Esophagus muscularis mucosa (tissue), 4 donors: ENCODE data around the gene AHI1. TPM values are rescaled to one million over a fixed set of nuclear protein-coding genes. Genes with fewer than 3 reads are reported as not detected.
"Not testable (repeated sequence)": the region's sequence is repeated elsewhere in the genome, so short reads cannot be mapped to it uniquely, and the experiment has no call there.

Source experiments
- DNase-seq: peaks from one replicate; pipeline ENCODE4 v3.0.0-alpha.2; 2017; ENCODE audit errors: extremely low spot score
- H3K27ac ChIP-seq, 4 donors: fragments of 200-600 bp; sonication (generic); replicated peaks in 1 of 4; 1 replicate in 3 of 4; 2 replicates in 1 of 4; pipeline ENCODE4 v1.5.1; 2016 to 2019; ENCODE audit warnings: mild to moderate bottlenecking in 1 of 4
- H3K27me3 ChIP-seq, 4 donors: fragments of 200-600 bp; sonication (generic); one replicate each; pipeline versions ENCODE4 v1.5.1 to v1.6.0; 2016 to 2019
- H3K36me3 ChIP-seq, 4 donors: fragments of 200-600 bp; sonication (generic); one replicate each; pipeline ENCODE4 v1.5.1; 2016 to 2019
- H3K4me1 ChIP-seq, 4 donors: fragments of 200-600 bp; sonication (generic); one replicate each; pipeline ENCODE4 v1.5.1; 2016 to 2019
- H3K4me3 ChIP-seq, 4 donors: fragments of 200-600 bp; sonication (generic); 1 replicate in 2 of 4; 2 replicates in 2 of 4; pipeline ENCODE4 v1.5.1; 2016 to 2019; ENCODE audit warnings: mild to moderate bottlenecking in 4 of 4, moderate library complexity in 1 of 4
- H3K9me3 ChIP-seq, 4 donors: fragments of 200-600 bp; sonication (generic); 1 replicate in 3 of 4; 2 replicates in 1 of 4; pipeline ENCODE4 v1.5.1; 2016 to 2019
- EP300 ChIP-seq: sonication (generic); formaldehyde crosslinking; IDR thresholded peaks from one replicate; pipeline ENCODE4 v1.6.1; 2017; ENCODE audit warnings: antibody characterized with exemption
- POLR2A ChIP-seq: fragments of 450-650 bp; IDR thresholded peaks from one replicate; pipeline ENCODE4 v1.6.1; 2017; ENCODE audit warnings: antibody characterized with exemption, moderate library complexity, mild to moderate bottlenecking, low read depth
- POLR2AphosphoS5 ChIP-seq, 2 donors: sonication (generic); formaldehyde crosslinking; IDR thresholded peaks; one replicate each; pipeline ENCODE4 v1.6.1; 2017; ENCODE audit warnings: antibody characterized with exemption in 2 of 2
- WGBS: methylation state at CpG from one replicate; pipeline ENCODE4 v1.1.5; 2018; 5-methylcytosine and 5-hydroxymethylcytosine counted together
- intact Hi-C: fragments of 100-400 bp; cut with DNase I; formaldehyde crosslinking; loops from one replicate; pipeline ENCODE4 v1.15.1; 2023
- total RNA-seq, 4 donors: library from RNA; depleted of rRNA; stranded (reverse); fragments of >200 nt; gene quantifications; one replicate each; pipeline versions ENCODE4 v1.1.0 to v1.2.1, GENCODE V29; 2016
- TF ChIP-seq, protein P1 (sequence below), 3 experiments: fragments of 200-600 bp in 2 of 3; fragments of 450-650 bp in 1 of 3; sonication (generic) in 2 of 3; IDR thresholded peaks; one replicate each; pipeline ENCODE4 v1.5.1; 2017 to 2019; ENCODE audit warnings: antibody characterized with exemption in 3 of 3, mild to moderate bottlenecking in 2 of 3, moderate library complexity in 1 of 3

AHI1 gene
- total RNA-seq, 4 donors from 2014 or later, result 11.4 to 28.7 (median 16.2) TPM

DNA sequence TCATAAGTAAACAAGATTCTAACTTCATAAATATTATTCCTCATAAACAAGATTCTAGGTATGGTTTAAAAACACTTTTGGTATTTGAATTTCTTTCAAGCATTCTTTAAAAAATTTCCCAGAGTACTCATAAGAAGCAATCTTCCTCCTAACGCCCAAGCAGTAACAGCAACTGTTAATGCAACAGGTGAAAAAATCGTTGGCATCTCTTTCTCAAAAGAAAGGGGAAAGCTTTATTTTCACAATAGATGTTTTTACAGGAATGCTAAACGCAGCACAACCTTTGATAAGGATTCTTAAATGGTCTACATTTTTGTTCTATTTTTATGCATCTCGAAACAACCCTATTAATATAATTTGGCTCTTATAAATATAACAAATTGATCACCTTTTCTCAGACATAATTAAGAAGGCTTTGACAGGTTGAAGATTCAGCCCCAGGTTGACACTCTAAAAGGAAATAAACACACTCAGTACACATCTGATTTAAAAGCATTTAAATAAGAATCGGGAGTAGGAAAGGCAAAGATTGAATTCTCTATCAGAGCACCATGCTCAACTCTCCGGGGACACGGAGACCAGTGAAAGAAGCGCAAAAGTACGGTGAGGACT, 634 bp downstream of the AHI1 start:
- Histone ChIP-seq H3K9me3 (no peaks in the 10 kb centered on the region), H3K4me1 (peaks cover 7 to 24% (median 20%) of the 10 kb centered on the region in 4 donors), H3K27ac (peak overlapping the region; percentile 96 to 99 (median 97)), H3K27me3 (no peaks in the 10 kb centered on the region), H3K4me3 (peak overlapping the region; percentile 79 to 95 (median 90)), H3K36me3 (peaks cover 0 to 3% (median 0%) of the 10 kb centered on the region in 4 donors)
- 1% methylated on average over 9 of the region's 9 CpGs for WGBS
- intact Hi-C loops, result no loop called here
- TF ChIP-seq, protein P1, sequence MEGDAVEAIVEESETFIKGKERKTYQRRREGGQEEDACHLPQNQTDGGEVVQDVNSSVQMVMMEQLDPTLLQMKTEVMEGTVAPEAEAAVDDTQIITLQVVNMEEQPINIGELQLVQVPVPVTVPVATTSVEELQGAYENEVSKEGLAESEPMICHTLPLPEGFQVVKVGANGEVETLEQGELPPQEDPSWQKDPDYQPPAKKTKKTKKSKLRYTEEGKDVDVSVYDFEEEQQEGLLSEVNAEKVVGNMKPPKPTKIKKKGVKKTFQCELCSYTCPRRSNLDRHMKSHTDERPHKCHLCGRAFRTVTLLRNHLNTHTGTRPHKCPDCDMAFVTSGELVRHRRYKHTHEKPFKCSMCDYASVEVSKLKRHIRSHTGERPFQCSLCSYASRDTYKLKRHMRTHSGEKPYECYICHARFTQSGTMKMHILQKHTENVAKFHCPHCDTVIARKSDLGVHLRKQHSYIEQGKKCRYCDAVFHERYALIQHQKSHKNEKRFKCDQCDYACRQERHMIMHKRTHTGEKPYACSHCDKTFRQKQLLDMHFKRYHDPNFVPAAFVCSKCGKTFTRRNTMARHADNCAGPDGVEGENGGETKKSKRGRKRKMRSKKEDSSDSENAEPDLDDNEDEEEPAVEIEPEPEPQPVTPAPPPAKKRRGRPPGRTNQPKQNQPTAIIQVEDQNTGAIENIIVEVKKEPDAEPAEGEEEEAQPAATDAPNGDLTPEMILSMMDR (IDR thresholded peaks at IDR 0.05), result no peak
- TF ChIP-seq POLR2A, result no peak
- TF ChIP-seq EP300, result no peak
- no peak for TF ChIP-seq POLR2AphosphoS5 (IDR thresholded peaks at IDR 0.05)
- DNase-seq, result no peak

GRCh38 chr6:135493218-135493961, 4.2 kb downstream of the AHI1 start:
- H3K36me3 ChIP-seq, result peaks cover 9 to 34% (median 28%) of the 10 kb centered on the region in 4 donors
- WGBS, result 95% methylated on average over 10 of the region's 10 CpGs
- TF ChIP-seq EP300, result no peak
- intact Hi-C loops, result no loop called here
- no peaks in the 10 kb centered on the region for H3K9me3 ChIP-seq
- no peak for DNase-seq
- H3K27me3 ChIP-seq, result no peaks in the 10 kb centered on the region
- no peak overlapping the region for H3K4me3 ChIP-seq
- peaks cover 0 to 16% (median 13%) of the 10 kb centered on the region in 4 donors for H3K4me1 ChIP-seq
- H3K27ac ChIP-seq, result no peak overlapping the region

DNA sequence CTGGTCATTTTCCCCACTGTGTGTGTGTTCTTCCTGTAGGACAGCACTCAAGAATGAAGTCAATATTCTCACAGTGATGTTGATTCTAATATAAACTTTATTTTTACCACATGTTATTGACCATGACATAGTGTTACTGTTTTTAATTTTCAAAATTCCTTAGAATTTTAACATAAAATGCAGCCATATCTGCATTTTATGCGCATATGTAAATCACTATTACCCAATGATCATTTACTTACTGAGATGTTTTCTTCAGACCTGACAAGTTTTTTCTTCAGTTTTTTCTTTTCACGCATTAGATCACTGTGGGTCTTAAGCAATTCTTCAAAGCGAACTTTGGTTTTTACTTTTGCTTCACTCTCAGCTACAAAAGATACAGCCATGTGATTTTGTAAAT, 7.2 kb downstream of the AHI1 start:
- peaks cover 0 to under 1% (median under 1%) of the 10 kb centered on the region in 4 donors for H3K4me1 ChIP-seq
- no peak overlapping the region for H3K4me3 ChIP-seq
- no peaks in the 10 kb centered on the region for H3K27me3 ChIP-seq
- intact Hi-C loops, result no loop called here
- 94% methylated on average over 3 of the region's 3 CpGs for WGBS
- no peak overlapping the region for H3K27ac ChIP-seq
- no peaks in the 10 kb centered on the region for H3K9me3 ChIP-seq
- H3K36me3 ChIP-seq, result peaks cover 9 to 56% (median 35%) of the 10 kb centered on the region in 4 donors
- TF ChIP-seq POLR2A, result no peak
- TF ChIP-seq, protein P1 (IDR thresholded peaks at IDR 0.05), result no peak
- TF ChIP-seq EP300, result no peak
- no peak for TF ChIP-seq POLR2AphosphoS5 (IDR thresholded peaks at IDR 0.05)
- no peak for DNase-seq

DNA sequence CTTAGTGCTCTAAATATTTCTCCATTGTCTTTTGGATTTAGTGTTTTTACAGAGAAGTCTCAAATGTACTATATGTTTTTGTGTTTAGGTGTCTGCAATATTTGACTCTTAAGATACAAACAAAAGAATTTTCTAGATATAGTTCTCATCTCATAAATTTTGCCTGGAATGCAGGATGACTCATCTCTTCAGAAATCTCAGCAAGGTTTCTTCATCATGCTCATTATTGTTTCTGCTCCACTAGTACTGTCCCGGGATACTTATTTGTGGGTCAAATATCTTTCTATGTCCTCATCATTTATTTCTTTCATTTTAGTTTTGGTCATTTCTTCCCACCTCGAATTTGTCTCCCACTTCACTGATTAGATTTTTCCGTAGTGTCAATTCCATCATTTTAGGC, 9.5 kb downstream of the AHI1 start:
- TF ChIP-seq POLR2AphosphoS5 (IDR thresholded peaks at IDR 0.05), result no peak
- no peak for TF ChIP-seq EP300
- no peak for TF ChIP-seq POLR2A
- TF ChIP-seq, protein P1 (IDR thresholded peaks at IDR 0.05), result no peak
- 83% methylated on average over 3 of the region's 3 CpGs for WGBS
- intact Hi-C loops, result no loop called here
- H3K4me1 ChIP-seq, result no peaks in the 10 kb centered on the region
- H3K4me3 ChIP-seq, result no peak overlapping the region
- H3K27ac ChIP-seq, result no peak overlapping the region
- H3K9me3 ChIP-seq, result peaks cover 0 to 6% (median under 1%) of the 10 kb centered on the region in 4 donors
- H3K27me3 ChIP-seq, result no peaks in the 10 kb centered on the region
- peaks cover 9 to 71% (median 52%) of the 10 kb centered on the region in 4 donors for H3K36me3 ChIP-seq
- no peak for DNase-seq

DNA sequence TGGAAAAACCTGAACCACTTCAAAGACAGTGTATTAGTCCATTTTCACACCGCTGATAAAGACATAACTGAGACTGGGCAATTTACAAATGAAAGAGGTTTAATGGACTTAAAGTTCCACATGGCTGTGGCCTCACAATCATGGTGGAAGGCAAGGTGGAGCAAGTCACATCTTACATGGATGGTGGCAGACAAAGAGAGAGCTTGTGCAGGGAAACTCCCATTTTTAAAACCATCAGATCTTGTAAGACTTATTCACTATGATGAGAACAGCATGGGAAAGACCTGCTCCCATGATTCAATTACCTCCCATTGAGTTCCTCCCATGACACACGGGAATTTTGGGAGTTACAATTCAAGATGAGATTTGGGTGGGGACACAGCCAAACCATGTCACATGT, 13.6 kb downstream of the AHI1 start:
- DNase-seq, H3K4me3 ChIP-seq, H3K27ac ChIP-seq, H3K4me1 ChIP-seq, intact Hi-C loops, H3K27me3 ChIP-seq: not testable (repeated sequence)
- 100% methylated on average over 2 of the region's 2 CpGs for WGBS
- Histone ChIP-seq H3K9me3 (peaks cover 0 to 25% (median 17%) of the 10 kb centered on the region in 4 donors), H3K36me3 (peaks cover 10 to 71% (median 53%) of the 10 kb centered on the region in 4 donors)
